Activated CD4-positive, CD25-positive, alpha-beta regulatory T cell treated with anti-CD3 and anti-CD28 coated beads, Interleukin-2, amount 50 U/mL, for 24 hours (primary cell): ENCODE data around the gene LRRC45.
"Not testable (repeated sequence)": the region's sequence is repeated elsewhere in the genome, so short reads cannot be mapped to it uniquely, and the experiment has no call there.

Source experiments
- ATAC-seq, 2 donors: fragments of 150-1000 bp; cut with Tn5 transposase; one replicate each; pipeline ENCODE4 v1.10.0; 2021; ENCODE audit warnings: mild to moderate bottlenecking in 1 of 2, moderate library complexity in 1 of 2

LRRC45 gene

DNA sequence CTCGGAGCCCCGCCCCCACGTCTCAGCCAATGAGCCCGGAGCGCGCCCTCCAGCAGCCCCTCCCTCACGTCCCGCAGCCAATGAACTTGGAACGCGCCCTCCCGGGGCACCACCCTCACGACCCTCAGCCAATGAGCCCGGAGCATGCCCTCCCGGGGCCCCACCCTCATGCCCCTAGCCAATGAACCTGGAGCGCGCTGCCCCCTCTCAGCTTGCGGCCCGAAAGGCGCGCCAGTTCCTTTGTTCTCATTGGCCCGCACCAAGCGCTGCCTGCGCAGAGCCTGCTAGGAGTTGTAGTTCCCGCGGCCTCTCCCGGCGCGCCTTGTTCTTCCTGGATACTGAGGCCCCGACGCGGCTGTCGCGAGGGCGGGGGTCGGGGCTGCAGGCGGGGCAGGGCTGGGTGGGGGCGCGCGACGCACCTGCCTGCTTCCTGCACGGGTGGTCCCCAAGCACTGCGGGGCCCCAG lies at the start of gene LRRC45:
TSS of gene LRRC45 (plus strand) at position 325 of the 466 bp plus-strand sequence. CDS start 339 bp downstream, outside the sequence.
- peak; percentile 96 to 97 for ATAC-seq

DNA sequence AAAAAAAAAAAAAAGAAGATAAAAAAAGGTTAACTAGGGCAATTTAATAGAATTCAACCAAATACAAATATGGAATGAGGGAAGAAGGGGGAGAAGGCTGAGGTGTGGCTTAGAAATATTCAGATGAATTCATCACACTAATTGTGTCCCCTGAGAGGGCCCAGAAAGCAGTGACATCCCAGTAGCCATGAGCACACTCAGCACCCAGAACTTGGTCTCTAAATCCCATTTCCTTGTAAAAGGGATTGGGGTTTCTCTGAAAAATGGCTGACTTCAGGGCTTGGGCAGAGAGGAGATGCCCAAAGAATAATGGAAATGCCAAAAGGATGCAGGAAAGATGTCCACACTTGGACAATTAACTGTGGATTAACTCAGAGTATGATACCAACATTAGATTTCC lies 49.7 kb upstream of the LRRC45 start:
- no peak for ATAC-seq

- peak; percentile 2 to 6 for ATAC-seq
Observed at GRCh38 chr17:81976332-81977210, 46.5 kb upstream of the LRRC45 start.

GRCh38 chr17:81977211-81977808 lies 45.8 kb upstream of the LRRC45 start, which contains the start of gene ASPSCR1:
ASPSCR1 (plus strand) TSS chr17:81977629; CDS start chr17:81977647, 18 bp downstream.
- ATAC-seq: peak; percentile 89

DNA sequence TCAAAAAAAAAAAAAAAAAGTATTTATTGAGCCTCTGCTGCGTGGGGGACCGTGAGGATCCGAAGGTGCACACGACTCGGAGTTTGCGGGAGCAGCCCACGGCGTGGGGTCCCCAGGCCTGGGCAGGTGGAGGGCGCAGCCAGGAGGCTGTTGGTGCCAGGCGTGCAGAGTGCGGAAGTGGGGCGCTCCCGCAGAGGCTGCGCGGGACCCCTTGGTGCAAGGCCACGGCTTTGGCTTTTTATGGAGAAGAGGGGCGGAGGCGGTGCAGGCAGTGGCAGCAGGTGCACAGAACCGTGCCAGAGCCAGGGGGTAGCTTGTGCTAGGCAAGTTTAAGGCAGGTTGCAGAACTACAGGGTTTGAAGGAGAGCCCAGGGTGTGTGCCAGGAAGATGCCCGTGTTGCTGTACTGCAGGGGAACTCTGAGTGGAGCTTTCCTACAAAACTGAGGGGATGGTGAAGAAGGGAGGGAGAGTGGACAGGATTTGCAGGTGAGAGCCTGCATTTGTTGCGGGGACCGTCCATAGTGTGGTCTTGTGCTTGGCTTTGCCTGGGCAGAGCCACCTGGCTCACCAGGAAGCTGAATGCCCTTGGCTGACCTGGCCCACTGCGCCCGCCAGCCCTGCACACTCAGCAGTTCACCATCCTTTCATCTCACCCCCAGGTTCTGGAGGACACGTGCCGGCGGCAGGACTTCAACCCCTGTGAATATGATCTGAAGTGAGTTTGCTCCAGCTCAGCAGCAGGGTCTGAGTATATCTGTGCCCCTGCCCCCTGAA lies 44.4 kb upstream of the LRRC45 start:
- ATAC-seq: no peak

- ATAC-seq: no peak
Observed at GRCh38 chr17:81980122-81980521, 43.0 kb upstream of the LRRC45 start.

DNA sequence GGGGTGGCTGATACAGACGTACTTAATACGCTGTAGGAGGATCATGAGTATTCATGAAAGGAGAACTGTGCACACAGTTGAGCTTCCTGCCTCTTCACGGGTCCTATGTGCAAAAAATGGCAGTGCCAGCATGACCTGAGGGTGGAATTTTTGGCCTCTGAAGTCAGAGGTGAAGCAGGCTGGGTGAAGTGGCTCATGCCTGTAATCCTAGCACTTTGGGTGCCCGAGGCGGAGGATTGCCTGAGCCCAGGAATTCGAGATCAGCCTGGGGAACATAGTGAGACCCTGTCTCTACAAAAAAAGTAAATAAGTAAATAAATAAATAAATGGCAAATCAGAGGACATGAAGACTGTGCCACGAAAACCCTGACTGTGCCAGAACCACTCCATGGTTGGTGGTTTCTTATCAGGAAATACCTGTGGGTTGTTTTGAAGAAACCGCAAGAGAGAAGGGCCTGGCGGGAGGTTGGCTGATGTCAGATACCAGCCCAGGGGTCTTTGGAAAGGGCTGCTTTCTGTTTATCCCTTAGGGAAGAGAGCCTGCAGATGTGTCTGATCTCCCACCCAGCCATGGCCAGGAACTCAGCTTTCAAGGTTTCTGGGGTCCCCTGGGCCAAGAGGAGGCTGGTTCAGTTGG lies 42.3 kb upstream of the LRRC45 start:
- no peak for ATAC-seq

DNA sequence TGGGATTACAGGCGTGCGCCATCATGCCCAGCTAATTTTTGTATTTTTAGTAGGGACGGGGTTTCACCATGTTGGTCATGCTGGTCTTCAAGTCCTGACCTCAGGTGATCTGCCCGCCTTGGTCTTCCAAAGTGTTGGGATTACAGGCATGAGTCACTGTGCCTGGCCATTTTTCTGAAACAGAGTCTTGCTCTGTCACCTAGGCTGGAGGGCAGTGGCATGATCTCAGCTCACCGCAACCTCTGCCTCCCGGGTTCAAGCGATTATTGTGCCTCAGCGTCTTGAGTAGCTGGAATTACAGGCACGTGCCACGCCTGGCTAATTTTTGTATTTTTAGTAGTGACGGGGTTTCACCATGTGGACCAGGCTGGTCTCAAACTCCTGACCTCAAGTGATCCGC lies 41.6 kb upstream of the LRRC45 start:
- not testable (repeated sequence) for ATAC-seq

- no peak for ATAC-seq
Observed at GRCh38 chr17:81983011-81983638, 40.0 kb upstream of the LRRC45 start.

- ATAC-seq: no peak
Observed at GRCh38 chr17:81983639-81984373, 39.3 kb upstream of the LRRC45 start.

DNA sequence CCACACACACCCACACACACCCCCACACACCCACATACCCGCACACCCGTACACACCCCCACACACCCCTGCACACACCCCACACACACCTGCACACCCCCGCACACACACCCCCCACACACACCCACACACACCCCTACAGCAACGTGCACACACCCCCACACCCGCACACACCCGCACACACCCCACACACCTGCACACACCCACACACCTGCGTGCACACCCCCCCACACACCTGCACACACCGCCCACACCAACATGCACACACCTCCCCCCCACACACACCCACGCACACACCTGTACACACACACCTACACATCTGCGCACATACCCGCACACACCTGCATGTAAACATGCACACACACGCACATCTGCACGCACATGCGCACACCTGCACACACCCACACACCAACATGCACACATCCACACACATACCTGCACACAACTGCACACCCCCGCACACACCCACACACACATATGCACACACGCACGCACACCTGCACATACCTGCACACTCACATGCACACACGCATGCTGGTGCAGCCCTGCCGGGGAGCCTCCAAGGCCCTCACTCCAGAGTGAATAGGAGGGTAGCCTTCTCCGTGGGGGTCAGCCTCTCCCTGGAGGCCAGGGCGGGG lies 38.2 kb upstream of the LRRC45 start:
- ATAC-seq: no peak

GRCh38 chr17:81986606-81987005 lies 36.5 kb upstream of the LRRC45 start:
- ATAC-seq: no peak

GRCh38 chr17:81987161-81987770 lies 35.8 kb upstream of the LRRC45 start:
- ATAC-seq: no peak

DNA sequence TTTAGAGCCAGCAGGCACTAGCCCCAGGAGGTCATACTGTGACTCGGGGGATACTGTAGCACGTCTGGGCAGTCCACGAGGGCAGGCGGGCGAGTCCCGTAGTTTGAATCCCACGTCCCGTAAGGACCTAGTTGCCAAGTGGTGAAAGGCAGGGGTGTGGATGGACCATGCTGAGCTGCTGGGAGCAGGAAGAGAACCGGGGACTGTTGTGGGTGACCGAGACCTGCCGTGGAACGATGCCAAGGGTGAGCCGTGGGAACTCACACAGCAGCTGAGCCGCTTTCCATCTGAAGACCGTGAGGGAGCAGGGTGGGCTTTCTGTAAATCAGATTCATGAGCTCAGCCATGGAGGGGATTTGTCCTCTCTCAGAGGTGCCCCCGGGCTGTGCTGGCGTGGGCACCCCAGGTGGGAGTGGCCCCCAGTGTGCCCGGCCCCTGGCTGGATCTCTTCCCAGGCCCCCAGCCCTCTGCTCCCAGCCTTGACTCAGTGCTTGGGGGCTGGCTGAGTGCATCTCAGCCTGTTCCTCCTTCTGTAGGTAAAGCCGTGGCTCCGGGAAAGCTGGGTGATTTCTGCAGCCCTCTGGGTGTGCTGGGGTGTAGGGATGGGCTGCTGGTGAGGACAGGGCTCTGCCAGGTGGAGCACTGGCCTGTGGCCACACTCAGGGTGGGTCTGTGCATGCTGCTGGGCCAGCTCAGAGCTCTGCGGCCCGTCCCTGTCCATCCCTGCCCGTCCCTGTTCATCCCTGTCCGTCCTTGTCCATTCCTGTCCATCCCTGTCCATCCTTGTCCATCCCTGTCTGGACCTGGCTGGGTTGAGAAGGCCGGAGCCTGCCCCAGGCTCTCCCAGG lies 32.0 kb upstream of the LRRC45 start:
- no peak for ATAC-seq

DNA sequence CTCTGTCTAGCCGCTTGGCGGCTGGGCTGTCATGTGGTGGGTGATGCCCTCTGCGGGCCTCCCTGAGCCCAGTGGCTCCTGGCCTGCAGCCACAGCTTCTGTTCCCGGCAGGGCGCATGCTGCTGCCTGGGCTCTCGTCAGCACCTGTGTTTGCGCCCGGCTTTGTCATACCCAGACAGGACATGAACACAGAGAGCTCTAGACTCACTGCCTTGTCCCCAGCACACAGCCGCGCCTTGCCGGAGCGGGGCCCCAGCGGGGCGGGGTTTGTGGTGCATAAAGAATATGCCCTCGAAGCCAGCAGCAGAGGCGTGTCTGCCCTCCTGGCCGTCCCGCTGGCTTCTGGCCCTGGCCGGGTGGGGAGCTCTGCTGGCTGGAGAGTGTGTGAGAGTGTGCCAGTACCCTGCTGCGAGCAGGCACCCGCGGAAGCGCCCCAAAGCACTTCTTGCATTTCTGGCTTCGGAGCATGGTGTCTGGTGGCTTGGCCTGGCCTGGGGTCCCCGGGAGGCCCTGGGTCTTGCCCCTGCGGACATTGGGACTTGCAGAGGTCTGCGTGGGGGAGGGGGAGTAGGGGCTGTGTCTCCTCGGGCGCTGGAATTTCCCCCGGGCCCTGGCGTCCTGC lies 31.3 kb upstream of the LRRC45 start:
- ATAC-seq: no peak

DNA sequence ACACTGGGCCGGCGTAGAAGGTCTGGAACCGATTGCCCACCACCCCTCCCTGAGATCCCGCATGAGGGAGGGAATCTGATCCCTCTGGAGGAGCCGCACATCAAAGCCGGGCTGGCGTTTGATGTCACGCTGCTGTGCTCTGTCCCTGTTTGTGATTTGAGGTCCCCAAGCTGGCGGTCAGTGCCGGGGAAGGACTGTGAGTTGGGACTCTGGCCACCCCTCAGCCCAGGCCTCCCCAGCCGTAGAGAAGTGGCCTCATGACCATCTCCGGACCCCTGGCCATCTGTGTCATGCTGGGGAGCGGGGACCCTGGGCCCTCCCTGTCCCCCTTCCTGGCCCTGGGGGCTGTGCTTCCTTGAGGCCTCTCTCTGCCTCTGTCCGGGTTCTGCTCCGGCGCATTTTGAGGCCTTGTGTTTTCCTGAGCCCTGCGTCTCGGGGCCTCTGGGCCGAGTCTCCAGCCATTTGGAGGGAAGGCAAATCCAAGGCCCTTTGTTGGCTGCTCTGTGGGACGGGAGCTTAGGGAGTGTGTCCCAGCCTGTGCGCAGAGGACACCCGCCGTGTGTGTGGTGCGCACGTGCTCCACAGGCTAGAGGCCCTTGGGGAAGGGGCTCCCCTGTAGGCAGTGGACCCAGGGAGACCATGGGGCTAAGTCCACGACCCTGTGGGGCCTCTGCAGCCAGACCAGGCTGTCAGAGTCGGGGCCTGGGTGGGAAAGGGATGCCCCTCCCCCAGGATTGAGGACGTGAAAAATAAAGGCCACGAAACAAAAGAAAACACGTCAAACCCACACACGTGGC lies 30.6 kb upstream of the LRRC45 start:
- no peak for ATAC-seq

DNA sequence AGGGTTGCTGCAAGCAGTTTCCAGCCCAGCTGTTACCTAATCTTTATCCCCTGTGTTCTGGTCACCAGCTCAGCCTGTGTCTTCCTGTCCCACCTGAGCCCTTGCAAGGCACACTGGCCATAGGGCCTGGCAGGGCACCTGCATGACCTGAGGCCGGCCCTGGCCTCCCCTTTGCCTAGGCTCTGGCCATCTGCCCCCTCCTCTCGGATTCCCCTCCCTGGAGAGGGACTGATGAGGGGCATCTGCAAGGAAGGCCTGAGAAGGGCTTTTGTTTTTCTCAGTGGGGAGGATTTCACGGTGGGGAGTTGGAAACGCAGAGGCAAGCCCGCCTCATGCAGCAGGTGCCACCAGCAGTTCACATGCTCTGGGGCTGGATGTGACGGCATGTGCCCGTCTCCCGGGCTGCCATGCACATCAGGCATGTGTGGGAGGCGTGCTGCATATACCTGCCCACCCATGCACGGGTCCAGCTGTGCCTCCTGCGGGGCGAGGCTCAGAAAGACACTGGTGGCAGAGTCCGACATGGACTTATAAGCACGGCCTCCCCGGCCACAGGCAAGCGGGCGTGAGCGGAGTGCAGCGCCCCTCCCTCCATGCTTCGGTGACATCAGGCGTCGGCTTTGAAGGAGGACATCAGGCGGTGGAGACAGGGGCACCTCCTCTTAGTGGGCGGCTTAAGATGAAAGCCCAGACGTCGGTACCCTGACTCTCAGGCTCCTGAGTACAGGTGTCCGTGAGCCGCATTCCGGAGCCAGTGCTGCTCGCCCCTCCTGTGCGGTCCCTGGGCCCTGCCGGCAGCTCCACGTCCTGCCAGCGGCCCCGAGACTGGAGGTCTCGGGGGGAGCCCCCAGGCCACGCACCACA lies 29.1 kb upstream of the LRRC45 start:
- ATAC-seq: no peak
